Endometrium (tissue), 2 donors: ENCODE measurements around the gene NKAIN2.
"Not testable (repeated sequence)": the region's sequence is repeated elsewhere in the genome, so short reads cannot be mapped to it uniquely, and the experiment has no call there.

Experiments used
- FAIRE-seq: peaks from 2 replicates; lab custom pipeline; 2012; peaks lifted over from hg19 to GRCh38; lab: Jason Lieb, UNC
- donor health status: control.
- donor health status: control.

NKAIN2 gene

GRCh38 chr6:124205921-124206320, 402.3 kb downstream of the NKAIN2 start:
- FAIRE-seq = no peak

- FAIRE-seq = no peak
Measured at GRCh38 chr6:124223611-124224345, 420.1 kb downstream of the NKAIN2 start.

- no peak for FAIRE-seq
Measured at GRCh38 chr6:124226396-124226795, 422.7 kb downstream of the NKAIN2 start.

GRCh38 chr6:124233221-124233620, 429.6 kb downstream of the NKAIN2 start:
- no peak for FAIRE-seq

GRCh38 chr6:124234801-124235200, 431.1 kb downstream of the NKAIN2 start:
- FAIRE-seq = no peak

- FAIRE-seq = no peak
Measured at GRCh38 chr6:124237911-124238310, 434.2 kb downstream of the NKAIN2 start.

GRCh38 chr6:124238408-124238807, 434.7 kb downstream of the NKAIN2 start:
- FAIRE-seq = not testable (repeated sequence)

- FAIRE-seq = no peak
Measured at GRCh38 chr6:124254941-124255685, 451.4 kb downstream of the NKAIN2 start.

- no peak for FAIRE-seq
Measured at GRCh38 chr6:124260337-124260736, 456.7 kb downstream of the NKAIN2 start.

GRCh38 chr6:124269733-124270132, 466.1 kb downstream of the NKAIN2 start:
- FAIRE-seq = no peak

- no peak for FAIRE-seq
Measured at GRCh38 chr6:124273701-124274100, 470.0 kb downstream of the NKAIN2 start.

- no peak for FAIRE-seq
Measured at GRCh38 chr6:124282541-124282940, 478.9 kb downstream of the NKAIN2 start.

GRCh38 chr6:124283486-124283885, 479.8 kb downstream of the NKAIN2 start:
- FAIRE-seq = no peak

- no peak for FAIRE-seq
Measured at GRCh38 chr6:124285146-124285545, 481.5 kb downstream of the NKAIN2 start.

GRCh38 chr6:124294574-124295200, 491.0 kb downstream of the NKAIN2 start:
- peak; percentile 23 for FAIRE-seq

GRCh38 chr6:124297507-124297906, 493.8 kb downstream of the NKAIN2 start:
- FAIRE-seq = no peak

- no peak for FAIRE-seq
Measured at GRCh38 chr6:124298730-124299129, 495.1 kb downstream of the NKAIN2 start.

- not testable (repeated sequence) for FAIRE-seq
Measured at GRCh38 chr6:124300907-124301306, 497.2 kb downstream of the NKAIN2 start.

- no peak for FAIRE-seq
Measured at GRCh38 chr6:124303971-124304370, 500.3 kb downstream of the NKAIN2 start.

GRCh38 chr6:124310139-124310538, 506.5 kb downstream of the NKAIN2 start:
- FAIRE-seq = no peak

- no peak for FAIRE-seq
Measured at GRCh38 chr6:124319410-124319809, 515.7 kb downstream of the NKAIN2 start.

- no peak for FAIRE-seq
Measured at GRCh38 chr6:124324237-124324636, 520.6 kb downstream of the NKAIN2 start.

- FAIRE-seq = no peak
Measured at GRCh38 chr6:124330197-124330596, 526.5 kb downstream of the NKAIN2 start.
